Gastrocnemius medialis (tissue), 4 donors: ENCODE measurements around the gene HK2. TPM values are rescaled to one million over a fixed set of nuclear protein-coding genes. Genes with fewer than 3 reads are reported as not detected.

Experiments
- ATAC-seq, 2 donors: fragments of 150-250 bp; one replicate each; pipeline ENCODE4 v1.9.1; 2016
- DNase-seq, 2 donors: peaks; one replicate each; pipeline ENCODE4 v3.0.0-alpha.2; 2019
- H3K27ac ChIP-seq, 4 donors: fragments of 200-600 bp; sonication (generic); 1 replicate in 1 of 4; 2 replicates in 3 of 4; pipeline ENCODE4 v1.5.1; 2016 to 2018; ENCODE audit warnings: mild to moderate bottlenecking in 2 of 4, moderate library complexity in 1 of 4
- H3K27me3 ChIP-seq, 3 donors: fragments of 200-600 bp; sonication (generic) in 2 of 3; 1 replicate in 1 of 3; 2 replicates in 2 of 3; pipeline versions ENCODE4 v1.5.1 to v1.6.0; 2016 to 2019; ENCODE audit warnings: mild to moderate bottlenecking in 1 of 3, moderate library complexity in 1 of 3
- H3K36me3 ChIP-seq, 2 donors: fragments of 200-600 bp; sonication (generic) in 1 of 2; one replicate each; pipeline ENCODE4 v1.5.1; 2017 to 2018
- H3K4me1 ChIP-seq, 2 donors: fragments of 200-600 bp; sonication (generic) in 1 of 2; one replicate each; pipeline ENCODE4 v1.5.1; 2016 to 2017; ENCODE audit warnings: mild to moderate bottlenecking in 2 of 2
- H3K4me3 ChIP-seq, 4 donors: fragments of 200-600 bp; sonication (generic) in 3 of 4; 1 replicate in 1 of 4; 2 replicates in 3 of 4; pipeline ENCODE4 v1.5.1; 2016 to 2019; ENCODE audit warnings: mild to moderate bottlenecking in 2 of 4
- H3K9me3 ChIP-seq, 3 donors: fragments of 200-600 bp; sonication (generic) in 2 of 3; 1 replicate in 1 of 3; 2 replicates in 2 of 3; pipeline ENCODE4 v1.5.1; 2016 to 2019
- CTCF ChIP-seq, 5 experiments: fragments of 450-650 bp in 3 of 5; fragments of 200-600 bp in 2 of 5; sonication (generic) in 2 of 5; IDR thresholded peaks in 4 of 5; conservative IDR thresholded peaks in 1 of 5; 1 replicate in 4 of 5; 2 replicates in 1 of 5; pipeline ENCODE4 v1.5.1; 2016 to 2019; ENCODE audit warnings: antibody characterized with exemption in 5 of 5, mild to moderate bottlenecking in 3 of 5, moderate library complexity in 3 of 5
- POLR2A ChIP-seq, 2 donors: fragments of 450-650 bp; IDR thresholded peaks; one replicate each; pipeline ENCODE4 v1.6.1; 2017; ENCODE audit warnings: antibody characterized with exemption in 2 of 2, mild to moderate bottlenecking in 2 of 2, moderate library complexity in 2 of 2
- in situ Hi-C, 4 donors: fragments of 200-750 bp; cut with MboI; loops; one replicate each; pipeline versions ENCODE4 v1.15.0 to v1.8.0; 2017; ENCODE audit warnings: low sequenced_read_pairs in 4 of 4
- intact Hi-C: fragments of 100-400 bp; cut with DNase I; formaldehyde crosslinking; loops from one replicate; pipeline ENCODE4 v1.15.1; 2023; ENCODE audit warnings: low total_unique reads
- total RNA-seq, 4 donors: library from RNA; depleted of rRNA; stranded (reverse); fragments of >200 nt; gene quantifications; one replicate each; pipeline versions ENCODE4 v1.1.0 to v1.2.3, GENCODE V29; 2016

Gene HK2
- total RNA-seq, 4 donors from 2014 or later = 18.1 to 57.6 (median 42.1) TPM

GRCh38 chr2:74806920-74807319 lies 27.0 kb upstream of the HK2 start:
- Histone ChIP-seq H3K9me3 (no peaks in the 10 kb centered on the region), H3K27ac (no peak overlapping the region), H3K4me3 (no peak overlapping the region), H3K36me3 (no peaks in the 10 kb centered on the region), H3K27me3 (no peaks in the 10 kb centered on the region), H3K4me1 (no peaks in the 10 kb centered on the region)
- intact Hi-C loops = no loop called here
- in situ Hi-C loops = no loop called here
- DNase-seq = no peak
- TF ChIP-seq POLR2A (IDR thresholded peaks at IDR 0.05) (no peak), CTCF (IDR thresholded peaks at IDR 0.05 in 4 of 5, conservative IDR thresholded peaks at IDR 0.05 in 1 of 5) (no peak)
- no peak for ATAC-seq

GRCh38 chr2:74812787-74813590 lies 20.9 kb upstream of the HK2 start:
- in situ Hi-C loops (no loop called here), intact Hi-C loops (loop anchor here (5.0 kb wide), 1 partner anchor 91 kb away; no protein-coding TSS in a partner anchor)
- TF ChIP-seq CTCF (IDR thresholded peaks at IDR 0.05 in 4 of 5, conservative IDR thresholded peaks at IDR 0.05 in 1 of 5) = no peak
- TF ChIP-seq POLR2A (IDR thresholded peaks at IDR 0.05) = no peak
- no peaks in the 10 kb centered on the region for H3K9me3 ChIP-seq
- ATAC-seq = no peak
- no peak overlapping the region for H3K27ac ChIP-seq
- no peak overlapping the region for H3K4me3 ChIP-seq
- DNase-seq = no peak
- H3K27me3 ChIP-seq = no peaks in the 10 kb centered on the region
- H3K4me1 ChIP-seq = no peaks in the 10 kb centered on the region
- no peaks in the 10 kb centered on the region for H3K36me3 ChIP-seq

DNA sequence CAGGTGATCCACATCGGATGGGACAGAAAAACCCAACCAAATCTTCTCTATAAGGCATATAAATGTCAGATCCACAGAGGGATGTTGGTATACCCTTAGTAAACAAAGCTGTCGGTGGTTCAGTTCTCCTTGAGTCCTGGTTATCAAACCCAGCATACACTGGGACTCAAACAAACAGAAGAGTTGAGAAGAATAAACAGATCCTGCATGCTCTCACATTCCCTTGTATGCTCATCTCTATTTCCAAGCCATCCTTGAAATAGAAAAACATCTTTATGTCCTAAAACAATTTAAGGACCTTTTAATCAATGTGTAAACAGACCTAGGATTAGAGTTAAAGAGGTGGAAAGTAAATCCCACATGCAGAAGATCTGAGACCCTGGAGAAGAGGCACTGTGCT lies 19.8 kb upstream of the HK2 start:
- DNase-seq (no peak), ATAC-seq (no peak)
- Histone ChIP-seq H3K27me3 (no peaks in the 10 kb centered on the region), H3K9me3 (no peaks in the 10 kb centered on the region), H3K4me3 (no peak overlapping the region), H3K27ac (no peak overlapping the region), H3K4me1 (no peaks in the 10 kb centered on the region), H3K36me3 (no peaks in the 10 kb centered on the region)
- in situ Hi-C loops = no loop called here
- no peak for TF ChIP-seq POLR2A (IDR thresholded peaks at IDR 0.05)
- no peak for TF ChIP-seq CTCF (IDR thresholded peaks at IDR 0.05 in 4 of 5, conservative IDR thresholded peaks at IDR 0.05 in 1 of 5)
- intact Hi-C loops = loop anchor here (5.0 kb wide), 1 partner anchor 92 kb away; no protein-coding TSS in a partner anchor

DNA sequence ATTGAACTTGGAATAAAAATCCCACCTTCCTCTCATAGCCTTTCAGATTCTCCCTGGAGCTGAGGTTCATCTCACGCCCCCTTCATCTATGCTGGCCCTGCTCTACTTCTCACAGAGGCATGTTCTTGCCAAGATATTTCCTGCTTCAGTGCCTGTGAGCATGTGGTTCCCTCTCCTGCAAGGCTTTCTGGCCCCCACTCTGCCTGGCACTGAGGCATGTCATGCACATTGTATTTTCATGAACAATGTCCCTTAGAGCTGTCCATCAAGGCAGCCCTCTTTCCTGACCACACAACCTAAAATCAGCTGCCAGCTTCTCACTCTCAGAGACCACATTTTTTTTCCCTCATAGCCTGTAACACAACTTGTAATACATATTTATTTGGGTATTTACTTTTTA lies 18.0 kb upstream of the HK2 start:
- no peaks in the 10 kb centered on the region for H3K9me3 ChIP-seq
- intact Hi-C loops (no loop called here), in situ Hi-C loops (no loop called here)
- no peaks in the 10 kb centered on the region for H3K36me3 ChIP-seq
- no peaks in the 10 kb centered on the region for H3K4me1 ChIP-seq
- TF ChIP-seq POLR2A (IDR thresholded peaks at IDR 0.05) = no peak
- no peak for TF ChIP-seq CTCF (IDR thresholded peaks at IDR 0.05 in 4 of 5, conservative IDR thresholded peaks at IDR 0.05 in 1 of 5)
- no peak overlapping the region for H3K4me3 ChIP-seq
- ATAC-seq (no peak), DNase-seq (no peak)
- no peaks in the 10 kb centered on the region for H3K27me3 ChIP-seq
- H3K27ac ChIP-seq = no peak overlapping the region
